ENCODE results near the gene VAMP2. TPM values are rescaled to one million over a fixed set of nuclear protein-coding genes. Genes with fewer than 3 reads are reported as not detected.
"Not testable (repeated sequence)": the region's sequence is repeated elsewhere in the genome, so short reads cannot be mapped to it uniquely, and the experiment has no call there.

The VAMP2 gene
- total RNA-seq, 4 donors from 2014 or later, result 16.8 to 42.1 (median 21.2) TPM

- no peak for TF ChIP-seq CTCF (IDR thresholded peaks at IDR 0.05)
- ATAC-seq (ENCODE audit: low FRiP score) (no peak), DNase-seq (ENCODE audit: low spot score) (no peak)
These were observed 11.1 kb upstream of the VAMP2 start for GRCh38 chr17:8173871-8174322.

GRCh38 chr17:8173056-8173870 lies 10.5 kb upstream of the VAMP2 start:
- DNase-seq (ENCODE audit: low spot score) (no peak), ATAC-seq (ENCODE audit: low FRiP score) (peak; percentile 81)

GRCh38 chr17:8170186-8170585 lies 7.4 kb upstream of the VAMP2 start:
- not testable (repeated sequence) for DNase-seq (ENCODE audit: low spot score); ATAC-seq (ENCODE audit: low FRiP score)

More at GRCh38 chr17:8173056-8173870, 10.5 kb upstream of the VAMP2 start:
- no peak for TF ChIP-seq CTCF (IDR thresholded peaks at IDR 0.05)

- no peak for TF ChIP-seq CTCF (IDR thresholded peaks at IDR 0.05)
- no peak for ATAC-seq (ENCODE audit: low FRiP score)
- no peak for DNase-seq (ENCODE audit: low spot score)
These were observed 4.8 kb upstream of the VAMP2 start for GRCh38 chr17:8167526-8167925.

- ATAC-seq (ENCODE audit: low FRiP score) (no peak), DNase-seq (ENCODE audit: low spot score) (no peak)
- TF ChIP-seq CTCF (IDR thresholded peaks at IDR 0.05), result no peak
These were observed 4.0 kb upstream of the VAMP2 start for GRCh38 chr17:8166731-8167130.

- no peak for TF ChIP-seq CTCF (IDR thresholded peaks at IDR 0.05)
- no peak for DNase-seq (ENCODE audit: low spot score)
- no peak for ATAC-seq (ENCODE audit: low FRiP score)
These were observed 2.0 kb upstream of the VAMP2 start for GRCh38 chr17:8164815-8165131.

- TF ChIP-seq CTCF (IDR thresholded peaks at IDR 0.05), result no peak
- DNase-seq (ENCODE audit: low spot score), result no peak
- peak; percentile 31 for ATAC-seq (ENCODE audit: low FRiP score)
These were observed 1.4 kb upstream of the VAMP2 start for GRCh38 chr17:8163978-8164814.

Measured in omental fat pad (tissue), 4 donors.